ENCODE results near the gene PFDN6. TPM values are rescaled to one million over a fixed set of nuclear protein-coding genes. Genes with fewer than 3 reads are reported as not detected.

Gene PFDN6
- total RNA-seq, 1 donor from 2014 or later: 64.5 TPM

GRCh38 chr6:33289784-33290315 is 449 bp downstream of the PFDN6 start:
- peaks cover 24% of the 10 kb centered on the region for H3K36me3 ChIP-seq (ENCODE audit: control insufficient read depth, insufficient read depth, low read length)
- FAIRE-seq (no peak), DNase-seq (ENCODE audit: low read depth) (no peak)
- no peaks in the 10 kb centered on the region for H3K27me3 ChIP-seq (ENCODE audit: control insufficient read depth, insufficient read depth, low read length)
- TF ChIP-seq CTCF (IDR thresholded peaks at IDR 0.05; ENCODE audit: insufficient read depth, low read length, severe bottlenecking): no peak
- peak overlapping the region; percentile 80 for H3K4me3 ChIP-seq (ENCODE audit: low read depth, low read length)

GRCh38 chr6:33290459-33290858 is 1.1 kb downstream of the PFDN6 start:
- no peak for FAIRE-seq
- DNase-seq (ENCODE audit: low read depth): no peak
- Histone ChIP-seq H3K4me3 (ENCODE audit: low read depth, low read length) (peak overlapping the region; percentile 80), H3K36me3 (ENCODE audit: control insufficient read depth, insufficient read depth, low read length) (peaks cover 28% of the 10 kb centered on the region), H3K27me3 (ENCODE audit: control insufficient read depth, insufficient read depth, low read length) (no peaks in the 10 kb centered on the region)
- no peak for TF ChIP-seq CTCF (IDR thresholded peaks at IDR 0.05; ENCODE audit: insufficient read depth, low read length, severe bottlenecking)

DNA sequence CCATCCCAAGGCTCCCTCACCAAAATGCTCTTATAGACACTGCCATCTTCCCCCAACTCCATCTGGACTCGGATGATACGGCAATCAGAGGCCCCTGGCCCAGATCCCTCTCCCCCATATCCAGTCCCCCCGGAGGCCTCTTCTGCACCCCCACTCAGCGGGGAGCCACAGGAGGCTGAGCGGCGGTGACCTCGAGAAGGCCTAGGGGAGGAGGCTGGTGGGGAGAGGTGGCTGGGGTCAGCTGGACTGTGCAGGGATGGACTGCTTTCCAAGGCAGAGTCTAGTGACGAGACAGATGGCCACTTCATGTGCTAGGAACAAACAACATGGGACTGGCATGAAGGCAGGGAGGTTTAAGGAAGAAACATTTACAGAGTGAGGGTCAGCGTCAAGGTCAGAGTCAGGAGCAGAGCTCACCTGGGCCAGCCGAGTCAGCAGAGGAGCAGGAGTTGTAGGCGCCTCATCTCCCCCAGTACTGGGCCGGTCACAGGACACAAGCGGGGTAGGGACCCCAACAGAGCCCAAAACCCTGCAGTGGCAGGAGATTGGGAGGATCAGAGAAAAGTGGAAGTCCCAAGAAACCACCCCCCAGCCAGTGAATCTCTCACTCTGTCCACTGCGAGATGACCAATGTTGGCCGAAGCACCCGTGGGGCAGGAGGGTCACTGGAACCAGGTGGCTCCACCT is 3.7 kb downstream of the PFDN6 start:
- H3K4me3 ChIP-seq (ENCODE audit: low read depth, low read length): no peak overlapping the region
- no peak for TF ChIP-seq CTCF (IDR thresholded peaks at IDR 0.05; ENCODE audit: insufficient read depth, low read length, severe bottlenecking)
- H3K27me3 ChIP-seq (ENCODE audit: control insufficient read depth, insufficient read depth, low read length): no peaks in the 10 kb centered on the region
- DNase-seq (ENCODE audit: low read depth): no peak
- FAIRE-seq: no peak
- peaks cover 27% of the 10 kb centered on the region for H3K36me3 ChIP-seq (ENCODE audit: control insufficient read depth, insufficient read depth, low read length)

DNA sequence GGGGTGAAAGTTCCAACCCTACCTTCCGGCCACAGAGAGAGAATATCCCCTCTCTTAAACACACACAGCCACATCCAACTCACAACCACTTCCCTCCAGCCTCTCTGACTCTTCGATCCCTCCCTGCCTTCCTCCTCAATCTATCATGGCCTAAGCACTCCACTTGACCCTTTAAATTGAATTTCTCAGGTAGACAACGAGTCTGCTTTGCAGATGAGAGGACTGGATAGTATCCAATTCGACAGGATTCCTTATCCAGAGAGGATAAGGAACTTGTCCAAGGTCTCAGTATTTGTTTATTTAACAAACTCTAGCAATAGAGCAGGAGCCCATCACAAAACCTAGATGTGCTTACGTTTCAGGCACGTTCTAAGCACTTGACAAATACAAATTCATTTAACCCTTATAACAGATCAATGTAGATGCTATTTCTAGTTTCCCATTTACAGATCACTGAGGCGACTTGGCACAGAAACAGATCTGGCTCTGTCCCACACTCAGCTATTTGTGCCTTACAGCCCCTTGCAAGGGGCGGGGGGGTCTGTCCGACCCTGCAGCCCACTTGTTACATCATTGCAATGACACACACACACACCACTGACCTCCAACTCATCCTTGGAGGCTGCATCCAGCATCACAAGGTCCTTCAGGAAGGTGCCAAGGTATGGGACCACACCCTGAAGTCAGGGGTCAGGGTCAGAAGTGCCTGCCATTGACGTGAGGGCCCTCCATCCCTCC is 4.9 kb downstream of the PFDN6 start:
- no peak for DNase-seq (ENCODE audit: low read depth)
- Histone ChIP-seq H3K36me3 (ENCODE audit: control insufficient read depth, insufficient read depth, low read length) (peaks cover 27% of the 10 kb centered on the region), H3K27me3 (ENCODE audit: control insufficient read depth, insufficient read depth, low read length) (no peaks in the 10 kb centered on the region), H3K4me3 (ENCODE audit: low read depth, low read length) (no peak overlapping the region)
- no peak for TF ChIP-seq CTCF (IDR thresholded peaks at IDR 0.05; ENCODE audit: insufficient read depth, low read length, severe bottlenecking)
- no peak for FAIRE-seq

- TF ChIP-seq CTCF (IDR thresholded peaks at IDR 0.05; ENCODE audit: insufficient read depth, low read length, severe bottlenecking): no peak
- Histone ChIP-seq H3K4me3 (ENCODE audit: low read depth, low read length) (no peak overlapping the region), H3K36me3 (ENCODE audit: control insufficient read depth, insufficient read depth, low read length) (peaks cover 27% of the 10 kb centered on the region), H3K27me3 (ENCODE audit: control insufficient read depth, insufficient read depth, low read length) (no peaks in the 10 kb centered on the region)
- no peak for FAIRE-seq
- no peak for DNase-seq (ENCODE audit: low read depth)
These were observed 6.4 kb downstream of the PFDN6 start for GRCh38 chr6:33295621-33296369.
